HepG2 (cell line): Measurements from ENCODE around the gene STRIP1. TPM values are rescaled to one million over a fixed set of nuclear protein-coding genes. Genes with fewer than 3 reads are reported as not detected.

Experiments used
- ATAC-seq: fragments of 200-7000 bp; cut with Tn5 transposase; 3 replicates; pipeline ENCODE4 v1.9.1; 2020; ENCODE audit warnings: mild to moderate bottlenecking, moderate library complexity
- BruUV-seq: library from RNA; stranded (reverse); fragments of 400-500 nt; replicated peaks from 2 replicates; lab custom pipeline; 2021; lab: Mats Ljungman, UMichigan
- CTCF ChIA-PET: fragments of 300-600 bp; formaldehyde crosslinking; extraction: SDS; loops from one replicate; lab custom pipeline; 2021; ENCODE audit warnings: low total read pairs, inconsistent platforms, low intra/inter-chr PET ratio; lab: Yijun Ruan, JAX
- POLR2A ChIA-PET: fragments of 350-600 bp; sonication (Branson Sonifier 250); formaldehyde crosslinking; loops from one replicate; lab custom pipeline; 2020; ENCODE audit warnings: antibody characterized with exemption, inconsistent platforms; lab: Yijun Ruan, JAX
- DNase-seq: peaks from one replicate; pipeline ENCODE4 v3.0.0-alpha.2; 2015; ENCODE audit warnings: low spot score
- FAIRE-seq: peaks from 3 replicates; lab custom pipeline; 2011; peaks lifted over from hg19 to GRCh38; lab: Jason Lieb, UNC
- H2AFZ ChIP-seq: one replicate; pipeline ENCODE4 v1.6.1; 2011; ENCODE audit warnings: low read length, inconsistent platforms
- H3K27ac ChIP-seq: fragments of 300-600 bp; 3 replicates; pipeline ENCODE4 v1.8.0; 2011; ENCODE audit warnings: mixed run types, mild to moderate bottlenecking, mixed read lengths, low read length, inconsistent platforms; ENCODE audit not compliant: insufficient read depth; ENCODE audit errors: extremely low read length
- H3K27me3 ChIP-seq, 2 experiments: fragments of 200-600 bp in 1 of 2; 2 replicates in 1 of 2; 3 replicates in 1 of 2; pipeline versions ENCODE4 v1.6.0 to v1.8.0; 2011; ENCODE audit warnings: low read length in 2 of 2, mild to moderate bottlenecking in 2 of 2, moderate library complexity in 2 of 2, inconsistent platforms in 1 of 2; ENCODE audit not compliant: insufficient read depth in 2 of 2, control insufficient read depth in 1 of 2
- H3K36me3 ChIP-seq, 2 experiments: fragments of 200-600 bp in 1 of 2; replicated peaks in 1 of 2; 2 replicates in 1 of 2; 3 replicates in 1 of 2; pipeline versions ENCODE4 v1.5.1 to v1.8.0; 2011; ENCODE audit warnings: low read length in 2 of 2, inconsistent platforms in 1 of 2; ENCODE audit not compliant: insufficient read depth in 2 of 2, control insufficient read depth in 1 of 2
- H3K4me1 ChIP-seq: 2 replicates; pipeline ENCODE4 v1.5.1; 2012; ENCODE audit warnings: low read length, inconsistent platforms; ENCODE audit not compliant: insufficient read depth
- H3K4me2 ChIP-seq: 2 replicates; pipeline ENCODE4 v1.6.0; 2011; ENCODE audit warnings: low read depth, low read length, inconsistent platforms
- H3K4me3 ChIP-seq, 3 experiments: fragments of 200-600 bp in 1 of 3; sonication (generic), shearing (Covaris generic) in 1 of 3; replicated peaks in 1 of 3; 2 replicates each; pipeline ENCODE4 v1.5.1; 2011 to 2016; ENCODE audit warnings: low read length in 3 of 3, inconsistent platforms in 2 of 3, low read depth in 2 of 3, mild to moderate bottlenecking in 2 of 3, control low read depth in 1 of 3, mixed read lengths in 1 of 3; ENCODE audit not compliant: insufficient read depth in 1 of 3
- H3K79me2 ChIP-seq: one replicate; pipeline ENCODE4 v1.6.1; 2011; ENCODE audit warnings: low read length, inconsistent platforms; ENCODE audit not compliant: insufficient read depth
- H3K9ac ChIP-seq: 2 replicates; pipeline ENCODE4 v1.6.0; 2011; ENCODE audit warnings: mild to moderate bottlenecking, low read depth, low read length, inconsistent platforms; ENCODE audit not compliant: insufficient read depth
- H3K9me3 ChIP-seq: 2 replicates; pipeline ENCODE4 v1.5.1; 2012; ENCODE audit warnings: mild to moderate bottlenecking, low read length
- H4K20me1 ChIP-seq: 2 replicates; pipeline ENCODE4 v1.6.0; 2011; ENCODE audit warnings: inconsistent platforms, mild to moderate bottlenecking, low read length, moderate library complexity; ENCODE audit not compliant: insufficient read depth
- MIXL1 ChIP-seq: IDR thresholded peaks from 2 replicates; pipeline ENCODE4 v1.6.1; 2016
- NR2F6 ChIP-seq, 2 experiments: IDR thresholded peaks; 2 replicates each; pipeline ENCODE4 v1.6.1; 2016; ENCODE audit warnings: antibody characterized with exemption in 1 of 2, mild to moderate bottlenecking in 1 of 2
- PPARG ChIP-seq: conservative IDR thresholded peaks from 2 replicates; pipeline ENCODE4 v1.6.1; 2016; ENCODE audit warnings: missing biosample characterization, missing genetic modification reagents
- UBTF ChIP-seq: sonication (generic); formaldehyde crosslinking; IDR thresholded peaks from 2 replicates; pipeline ENCODE4 v1.4.0; 2020; ENCODE audit warnings: mild to moderate bottlenecking, missing genetic modification reagents
- ZNF354B ChIP-seq: sonication (generic); formaldehyde crosslinking; IDR thresholded peaks from 2 replicates; pipeline ENCODE4 v1.8.0; 2022; ENCODE audit warnings: mild to moderate bottlenecking, missing genetic modification reagents
- ZNF362 ChIP-seq: sonication (generic); formaldehyde crosslinking; IDR thresholded peaks from 2 replicates; pipeline ENCODE4 v1.4.0; 2020; ENCODE audit warnings: missing genetic modification reagents, mild to moderate bottlenecking, borderline replicate concordance
- ZSCAN9 ChIP-seq: IDR thresholded peaks from 2 replicates; pipeline ENCODE4 v1.6.1; 2016; ENCODE audit warnings: borderline replicate concordance
- WGBS: methylation state at CpG from one replicate; pipeline ENCODE4 v1.1.6; 2017; ENCODE audit warnings: low lambda C conversion rate; 5-methylcytosine and 5-hydroxymethylcytosine counted together
- in situ Hi-C: cut with HindIII; loops from 2 replicates; pipeline ENCODE4 v1.10.0; 2017; ENCODE audit warnings: low pct_unique_long_range_greater_than_20kb; ENCODE audit not compliant: extremely low pct_ligation_motif_present
- intact Hi-C: fragments of 100-400 bp; cut with micrococcal nuclease; formaldehyde crosslinking; loops from one replicate; pipeline ENCODE4 v1.10.0; 2022; ENCODE audit not compliant: unreplicated experiment
- polyA plus RNA-seq, 8 experiments: library from polyadenylated mRNA; depleted of rRNA in 3 of 8; stranded (reverse) in 7 of 8; unstranded in 1 of 8; fragments of >200 nt; fragmentation: Illumina TruSeq in 4 of 8; extraction: Trizol in 4 of 8; gene quantifications; 2 replicates each; pipeline versions ENCODE4 v1.2.1 to v1.2.3, GENCODE V29; 2011 to 2016; ENCODE audit warnings: low read depth in 4 of 8, missing spikeins in 1 of 8, mixed read lengths in 1 of 8; ENCODE audit not compliant: insufficient read depth in 1 of 8
- total RNA-seq, 5 experiments: library from RNA; depleted of rRNA; stranded (reverse); fragments of >200 nt; fragmentation: Illumina TruSeq; extraction: Trizol; gene quantifications; 2 replicates each; pipeline ENCODE4 v1.2.3, GENCODE V29; 2016; ENCODE audit warnings: low read depth in 1 of 5

Gene STRIP1
- total and polyA plus RNA-seq, 2 of the 13 experiments (the other 11 are each of a cell fraction or from before 2014, with no cell fraction given), result 20.9 to 27.9 TPM

GRCh38 chr1:110048923-110049601 is 14.6 kb downstream of the STRIP1 start:
- ChIA-PET CTCF (no interaction called here), POLR2A (no interaction called here)
- intact Hi-C loops (no loop called here), in situ Hi-C loops (no loop called here)
- Histone ChIP-seq H2AFZ (no peak overlapping the region), H3K4me3 (no peak overlapping the region), H3K27ac (no peak overlapping the region), H3K4me1 (peaks cover 24% of the 10 kb centered on the region), H3K9me3 (no peaks in the 10 kb centered on the region), H3K36me3 (peaks cover 38 to 78% of the 10 kb centered on the region in 2 experiments), H3K27me3 (no peaks in the 10 kb centered on the region), H3K4me2 (no peak overlapping the region), H4K20me1 (0 out of 2 replicates have a peak, but pooled peaks cover 2% of the 10 kb centered on the region), H3K9ac (no peak overlapping the region), H3K79me2 (no peaks in the 10 kb centered on the region)
- DNase-seq (peak; percentile 10), FAIRE-seq (no peak), ATAC-seq (no peak)
- TF ChIP-seq ZSCAN9 (CRISPR knock-in tag) (no peak), ZNF362 (CRISPR knock-in tag) (peak; percentile 48; the same call in 1 of the 2 replicates), MIXL1 (CRISPR knock-in tag) (no peak), ZNF354B (CRISPR knock-in tag) (no peak), UBTF (no peak), PPARG (CRISPR knock-in tag) (0 out of 2 replicates have a peak, but pooled peaks have one; percentile 12), NR2F6 (IDR thresholded peaks at IDR 0.05) (peak; percentile 60), NR2F6 (CRISPR knock-in tag; IDR thresholded peaks at IDR 0.05) (no peak)
- BruUV-seq, result no TSS peak
- 89% methylated on average over 7 of the region's 9 CpGs for WGBS
